Liver (tissue), 9 donors: ENCODE data around the gene MAPK4. TPM values are rescaled to one million over a fixed set of nuclear protein-coding genes. Genes with fewer than 3 reads are reported as not detected.

ENCODE experiments used
- DNase-seq: peaks from one replicate; pipeline ENCODE4 v3.0.0-alpha.2; 2017; ENCODE audit warnings: low spot score
- H3K27ac ChIP-seq, 2 donors: one replicate each; pipeline ENCODE4 v1.7.0; 2013; ENCODE audit warnings: inconsistent platforms in 2 of 2, low read length in 2 of 2, control low read depth in 1 of 2, low read depth in 1 of 2, mild to moderate bottlenecking in 1 of 2
- H3K27me3 ChIP-seq, 4 donors: one replicate each; pipeline versions ENCODE4 v1.6.1 to v1.7.0; 2013; ENCODE audit warnings: low read length in 3 of 4, inconsistent platforms in 1 of 4, mild to moderate bottlenecking in 1 of 4, moderate library complexity in 1 of 4; ENCODE audit not compliant: control insufficient read depth in 4 of 4, insufficient read depth in 4 of 4
- H3K36me3 ChIP-seq, 4 donors: one replicate each; pipeline versions ENCODE4 v1.6.1 to v1.7.0; 2013; ENCODE audit warnings: low read length in 3 of 4, mild to moderate bottlenecking in 3 of 4, low read depth in 1 of 4, moderate library complexity in 1 of 4; ENCODE audit not compliant: control insufficient read depth in 4 of 4, insufficient read depth in 3 of 4
- H3K4me1 ChIP-seq, 4 donors: one replicate each; pipeline versions ENCODE4 v1.6.1 to v1.7.0; 2013; ENCODE audit warnings: low read length in 3 of 4, mild to moderate bottlenecking in 3 of 4, moderate library complexity in 1 of 4; ENCODE audit not compliant: control insufficient read depth in 4 of 4, insufficient read depth in 4 of 4
- H3K4me3 ChIP-seq, 3 donors: one replicate each; pipeline versions ENCODE4 v1.6.1 to v1.7.0; 2013; ENCODE audit warnings: low read length in 3 of 3, control low read depth in 1 of 3, low read depth in 1 of 3, mild to moderate bottlenecking in 1 of 3
- H3K9ac ChIP-seq, 2 donors: one replicate each; pipeline ENCODE4 v1.7.0; 2013; ENCODE audit warnings: low read length in 2 of 2, mild to moderate bottlenecking in 2 of 2, moderate library complexity in 2 of 2, control low read depth in 1 of 2, low read depth in 1 of 2
- H3K9me3 ChIP-seq, 4 donors: one replicate each; pipeline versions ENCODE4 v1.6.1 to v1.7.0; 2013; ENCODE audit warnings: low read length in 3 of 4; ENCODE audit not compliant: control insufficient read depth in 4 of 4
- ATF3 ChIP-seq: IDR thresholded peaks from 2 replicates; pipeline ENCODE4 v1.6.1; 2016; ENCODE audit warnings: antibody characterized with exemption
- CTCF ChIP-seq: fragments of 150-350 bp; IDR thresholded peaks from 2 replicates; pipeline ENCODE4 v1.5.1; 2017; ENCODE audit warnings: improper control_type of control experiment, low read depth, low read length; ENCODE audit not compliant: missing input control
- EGR1 ChIP-seq, 2 donors: IDR thresholded peaks; 2 replicates each; pipeline ENCODE4 v1.6.1; 2016 to 2018; ENCODE audit warnings: antibody characterized with exemption in 2 of 2, low read depth in 2 of 2
- FOXA1 ChIP-seq: IDR thresholded peaks from 2 replicates; pipeline ENCODE4 v1.6.1; 2016; ENCODE audit warnings: antibody characterized with exemption
- FOXA2 ChIP-seq: IDR thresholded peaks from 2 replicates; pipeline ENCODE4 v1.6.1; 2016; ENCODE audit warnings: antibody characterized with exemption
- GABPA ChIP-seq, 2 donors: IDR thresholded peaks in 1 of 2; conservative IDR thresholded peaks in 1 of 2; 2 replicates each; pipeline ENCODE4 v1.6.1; 2016; ENCODE audit warnings: antibody characterized with exemption in 2 of 2, mild to moderate bottlenecking in 1 of 2, moderate library complexity in 1 of 2
- HNF4A ChIP-seq, 2 donors: conservative IDR thresholded peaks; 2 replicates each; pipeline ENCODE4 v1.6.1; 2016; ENCODE audit warnings: antibody characterized with exemption in 2 of 2, mild to moderate bottlenecking in 2 of 2
- HNF4G ChIP-seq: IDR thresholded peaks from 2 replicates; pipeline ENCODE4 v1.6.1; 2016; ENCODE audit warnings: antibody characterized with exemption
- MAX ChIP-seq: IDR thresholded peaks from 2 replicates; pipeline ENCODE4 v1.6.1; 2016; ENCODE audit warnings: antibody characterized with exemption
- NR2F2 ChIP-seq: IDR thresholded peaks from 2 replicates; pipeline ENCODE4 v1.6.1; 2016; ENCODE audit warnings: antibody characterized with exemption
- REST ChIP-seq: IDR thresholded peaks from 2 replicates; pipeline ENCODE4 v1.6.1; 2016; ENCODE audit warnings: antibody characterized with exemption, mild to moderate bottlenecking
- RXRA ChIP-seq, 2 donors: IDR thresholded peaks; 2 replicates each; pipeline ENCODE4 v1.6.1; 2017 to 2018; ENCODE audit warnings: antibody characterized with exemption in 2 of 2, mild to moderate bottlenecking in 1 of 2
- SP1 ChIP-seq: IDR thresholded peaks from 2 replicates; pipeline ENCODE4 v1.6.1; 2018; ENCODE audit warnings: antibody characterized with exemption, mild to moderate bottlenecking
- TAF1 ChIP-seq: conservative IDR thresholded peaks from 2 replicates; pipeline ENCODE4 v1.6.1; 2016; ENCODE audit warnings: antibody characterized with exemption, mild to moderate bottlenecking
- YY1 ChIP-seq: IDR thresholded peaks from 2 replicates; pipeline ENCODE4 v1.6.1; 2016; ENCODE audit warnings: antibody characterized with exemption, mild to moderate bottlenecking
- ZBTB33 ChIP-seq: IDR thresholded peaks from 2 replicates; pipeline ENCODE4 v1.6.1; 2016; ENCODE audit warnings: antibody characterized with exemption
- WGBS: extraction: QIAGEN DNeasy Blood & Tissue Kit; methylation state at CpG from one replicate; pipeline ENCODE4 v1.1.7; 2013; 5-methylcytosine and 5-hydroxymethylcytosine counted together
- polyA plus RNA-seq, 2 donors: library from polyadenylated mRNA; stranded (reverse) in 1 of 2; unstranded in 1 of 2; fragments of 200-250 nt in 1 of 2; fragments of >200 nt in 1 of 2; fragmentation: Nextera tagmentation in 1 of 2; extraction: Ambion mirVana in 1 of 2; gene quantifications; one replicate each; pipeline versions ENCODE4 v1.2.1 to v1.2.3, GENCODE V29; 2013 to 2015
- total RNA-seq, 2 donors: library from RNA; depleted of rRNA; stranded (reverse); fragments of >200 nt; gene quantifications; one replicate each; pipeline ENCODE4 v1.2.3, GENCODE V29; 2014
- donor health status: healthy.
- donor health status: healthy.
- donor health status: healthy.
- donor health status: healthy.
- donor health status: healthy.

MAPK4 gene
- total and polyA plus RNA-seq, 4 donors = under 0.01 to 4.9 (median 1.5) TPM

- Histone ChIP-seq H3K4me3 (no peak overlapping the region), H3K27ac (no peak overlapping the region), H3K9ac (no peak overlapping the region), H3K9me3 (peaks cover 0 to 5% (median 1%) of the 10 kb centered on the region in 4 donors), H3K4me1 (no peaks in the 10 kb centered on the region), H3K27me3 (no peaks in the 10 kb centered on the region), H3K36me3 (no peaks in the 10 kb centered on the region)
- TF ChIP-seq YY1 (no peak), FOXA1 (no peak), HNF4G (no peak), ZBTB33 (no peak), NR2F2 (no peak), HNF4A (conservative IDR thresholded peaks at IDR 0.05) (no peak), SP1 (no peak), CTCF (no peak), MAX (no peak)
- WGBS = 75% methylated on average over 7 of the region's 7 CpGs
- no peak for DNase-seq
Measured at GRCh38 chr18:50738098-50738757, 178.3 kb downstream of the MAPK4 start.

GRCh38 chr18:50742952-50743351, 183.1 kb downstream of the MAPK4 start:
- Histone ChIP-seq H3K9me3 (peaks cover 0 to 5% (median 1%) of the 10 kb centered on the region in 4 donors), H3K4me1 (no peaks in the 10 kb centered on the region), H3K4me3 (no peak overlapping the region), H3K9ac (no peak overlapping the region), H3K27ac (no peak overlapping the region), H3K27me3 (no peaks in the 10 kb centered on the region), H3K36me3 (no peaks in the 10 kb centered on the region)
- no peak for DNase-seq
- TF ChIP-seq ATF3 = no peak
- no peak for TF ChIP-seq RXRA (IDR thresholded peaks at IDR 0.05)
- no peak for TF ChIP-seq REST
- TF ChIP-seq FOXA2 = no peak
- no peak for TF ChIP-seq TAF1
- TF ChIP-seq EGR1 (IDR thresholded peaks at IDR 0.05; ENCODE audit: low read depth in 2 of 2) = no peak
- TF ChIP-seq NR2F2 = no peak
- no peak for TF ChIP-seq HNF4A (conservative IDR thresholded peaks at IDR 0.05)
- no peak for TF ChIP-seq SP1
- TF ChIP-seq GABPA (IDR thresholded peaks at IDR 0.05 in 1 of 2, conservative IDR thresholded peaks at IDR 0.05 in 1 of 2) = no peak
- TF ChIP-seq YY1 = no peak
- no peak for TF ChIP-seq FOXA1
- TF ChIP-seq ZBTB33 = no peak
